GM18909 (cell line): ENCODE results near the gene RALGAPA2.
"Not testable (repeated sequence)": the region's sequence is repeated elsewhere in the genome, so short reads cannot be mapped to it uniquely, and the experiment has no call there.

Experiments
- ATAC-seq: cut with Tn5 transposase; IDR thresholded peaks from one replicate; pipeline ENCODE4 v1.9.1; 2021; ENCODE audit warnings: mild to moderate bottlenecking; ENCODE audit not compliant: unreplicated experiment, poor library complexity

RALGAPA2 gene

DNA sequence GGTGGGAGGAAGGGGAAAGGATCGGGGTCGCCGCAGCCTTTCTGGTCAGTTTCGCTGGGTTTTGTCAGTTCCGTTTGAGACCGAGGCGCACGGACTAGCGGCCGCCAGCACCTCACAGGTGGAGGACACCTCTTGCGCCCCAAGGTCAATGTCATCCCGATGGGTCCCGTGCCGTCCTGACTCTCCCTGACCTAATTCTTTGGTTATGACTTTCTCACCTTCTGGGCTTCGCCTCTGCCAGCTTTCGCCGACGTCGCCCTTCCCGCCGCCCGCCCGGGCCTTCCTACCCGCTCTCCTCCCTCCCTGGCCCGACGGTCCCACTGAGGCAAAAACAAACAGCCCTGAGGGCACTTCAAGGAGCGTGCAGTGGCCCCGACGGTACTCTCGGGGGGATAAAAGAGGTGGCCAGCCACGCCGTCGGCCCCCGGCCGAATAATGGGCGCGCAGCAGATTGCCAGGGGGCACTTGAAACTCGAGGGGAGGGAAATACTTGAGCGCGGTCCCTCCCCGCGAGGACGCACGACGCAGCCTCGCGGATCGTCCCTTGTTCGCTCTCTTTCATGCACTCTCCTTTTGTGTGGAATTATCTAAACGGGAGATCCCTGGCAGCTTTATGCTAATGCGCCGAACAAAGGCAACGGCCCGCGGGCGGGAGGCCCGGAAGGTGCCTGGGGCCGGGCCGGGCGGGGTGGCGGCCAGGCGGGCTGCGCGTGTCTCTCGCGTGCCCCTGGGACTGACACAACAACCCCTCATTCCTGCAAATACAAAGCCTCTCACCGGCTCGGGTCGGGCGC, 348.4 kb downstream of the RALGAPA2 start:
- ATAC-seq, result no peak

DNA sequence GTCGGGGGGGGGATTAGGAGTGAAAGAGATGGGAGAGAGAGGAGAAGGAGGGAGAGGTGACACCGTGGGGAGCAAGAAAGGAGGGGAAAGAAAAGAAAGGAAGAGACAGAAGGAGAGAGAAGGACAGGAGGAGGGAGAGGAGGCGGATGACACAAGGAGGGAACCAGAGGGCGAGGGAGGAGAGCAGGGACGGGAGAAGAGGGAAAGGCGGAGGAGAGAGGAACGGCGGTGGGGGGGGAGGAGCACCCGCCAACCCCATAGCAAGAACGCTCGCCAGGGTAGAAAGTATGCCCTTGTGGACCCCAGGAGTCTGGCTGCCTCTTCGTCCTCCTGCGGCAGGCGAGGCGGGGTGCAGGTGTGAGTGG, 349.0 kb downstream of the RALGAPA2 start:
- ATAC-seq, result no peak

DNA sequence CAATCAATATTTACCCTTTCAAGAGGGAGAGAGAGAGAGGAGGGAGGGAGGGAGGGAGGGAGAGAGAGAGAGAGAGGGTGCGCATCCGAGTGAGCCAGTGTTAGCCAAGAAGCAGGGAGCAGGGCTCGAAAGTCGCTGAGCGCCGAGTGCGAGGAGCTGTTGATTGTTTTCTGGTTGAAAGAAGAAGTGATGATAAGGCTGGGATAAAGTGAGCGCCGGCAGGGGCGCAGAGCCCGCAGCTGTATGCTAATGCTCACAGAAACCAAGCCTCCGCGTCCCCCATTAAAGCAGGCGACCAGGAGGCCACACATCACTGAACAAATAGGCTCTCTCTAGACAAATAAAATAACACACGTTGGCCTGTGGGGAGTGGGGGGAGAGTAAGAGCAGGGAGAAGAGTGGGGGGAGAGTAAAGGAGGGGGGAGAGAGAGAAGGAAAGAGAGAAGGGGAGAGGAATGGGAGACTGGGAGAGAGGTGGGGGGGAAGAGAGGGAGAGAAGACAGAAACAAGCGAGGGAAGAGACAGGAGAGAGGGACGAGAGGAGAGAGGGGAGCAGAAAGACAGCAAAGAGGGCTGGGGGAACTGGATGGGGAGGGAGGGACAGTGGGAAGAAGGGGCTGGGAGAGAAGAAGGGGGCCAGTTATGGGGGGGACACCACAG, 349.5 kb downstream of the RALGAPA2 start:
- no peak for ATAC-seq

DNA sequence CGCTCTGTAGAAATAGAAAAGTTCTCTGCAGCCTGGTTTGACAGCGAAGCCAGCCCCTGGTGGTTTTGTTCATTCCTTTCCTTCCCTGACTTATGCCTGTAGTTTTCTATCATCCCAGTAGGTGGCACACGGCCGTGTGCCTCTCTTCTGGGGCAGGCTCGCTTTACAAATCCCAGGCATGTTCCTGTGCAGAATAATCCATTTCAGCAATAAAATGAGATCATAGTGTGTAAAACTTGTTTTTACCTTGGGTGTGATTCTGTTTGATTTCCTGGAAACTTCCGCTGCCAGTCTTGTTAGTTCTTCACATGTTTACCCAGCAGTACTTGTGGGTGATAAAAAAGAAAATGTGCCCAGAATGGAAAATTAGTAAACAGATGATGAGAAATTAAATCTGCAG, 352.0 kb downstream of the RALGAPA2 start:
- ATAC-seq, result peak; percentile 45

DNA sequence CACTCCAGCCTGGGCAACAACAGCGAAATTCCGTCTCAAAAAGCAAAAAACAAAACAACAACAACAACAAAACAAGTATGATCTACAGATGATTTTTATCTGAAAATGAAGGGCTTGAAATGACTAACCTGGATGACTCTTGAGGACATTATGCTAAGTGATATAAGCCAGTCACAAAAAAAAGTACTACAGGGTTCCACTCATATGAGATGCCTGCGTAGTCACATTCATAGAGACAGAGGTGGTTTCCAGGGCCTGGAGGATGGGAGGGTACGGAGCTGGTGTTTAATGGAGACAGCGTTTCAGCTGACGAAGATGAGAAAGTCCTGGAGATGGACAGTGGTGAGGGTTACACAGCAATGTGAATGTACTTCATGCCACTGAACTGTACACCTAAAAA, 352.8 kb downstream of the RALGAPA2 start:
- no peak for ATAC-seq

DNA sequence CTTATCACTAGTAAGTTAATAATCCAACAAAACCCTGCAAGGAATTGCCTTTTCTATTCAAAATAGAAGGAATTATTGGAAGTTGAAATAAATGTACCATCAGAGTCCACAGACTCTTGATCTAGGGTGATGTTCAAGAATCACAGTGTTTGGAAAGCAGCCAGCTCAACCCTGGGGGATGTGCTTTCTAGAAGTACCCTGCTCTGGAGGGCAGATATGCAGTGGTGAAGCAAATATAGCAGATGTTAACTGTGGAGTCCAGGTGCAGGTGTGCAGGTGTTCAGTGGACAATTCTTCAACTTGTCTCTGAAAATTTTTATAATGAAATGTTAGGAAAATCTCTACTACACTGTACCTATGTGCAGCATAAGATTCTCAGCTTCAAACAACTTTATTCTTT, 353.6 kb downstream of the RALGAPA2 start:
- no peak for ATAC-seq

DNA sequence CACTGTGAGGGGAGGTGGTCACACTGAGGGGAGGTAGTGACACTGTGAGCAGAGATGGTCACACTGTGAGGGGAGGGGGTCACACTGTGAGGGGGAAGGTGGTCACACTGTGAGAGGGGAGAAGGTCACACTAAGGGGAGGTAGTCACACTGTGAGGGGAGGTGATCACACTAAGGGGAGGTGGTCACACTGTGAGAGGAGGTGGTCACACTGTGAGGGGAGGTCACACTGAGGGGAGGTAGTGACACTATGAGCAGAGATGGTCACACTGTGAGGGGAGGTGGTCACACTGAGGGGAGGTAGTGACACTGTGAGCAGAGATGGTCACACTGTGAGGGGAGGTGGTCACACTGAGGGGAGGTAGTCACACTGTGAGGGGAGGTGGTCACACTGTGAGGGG, 356.9 kb downstream of the RALGAPA2 start:
- not testable (repeated sequence) for ATAC-seq

DNA sequence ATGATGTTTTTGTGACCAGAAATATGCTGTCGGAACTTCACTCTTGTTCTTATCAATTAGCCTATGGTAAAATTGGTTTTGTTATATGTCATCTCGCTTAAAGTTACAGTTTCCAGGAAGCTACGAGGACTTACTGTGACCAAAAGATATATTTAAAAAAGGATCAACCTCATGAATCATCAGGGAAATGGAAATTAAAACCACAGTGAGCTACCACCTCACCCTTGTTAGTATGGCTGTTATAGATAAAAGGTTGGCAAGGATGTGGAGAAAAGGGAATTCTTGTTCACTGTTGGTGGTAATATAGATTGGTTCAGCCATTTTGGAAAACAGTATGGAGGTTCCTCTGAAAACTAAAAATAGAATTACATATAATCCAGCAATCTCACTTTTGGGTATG, 358.9 kb downstream of the RALGAPA2 start:
- ATAC-seq, result no peak

DNA sequence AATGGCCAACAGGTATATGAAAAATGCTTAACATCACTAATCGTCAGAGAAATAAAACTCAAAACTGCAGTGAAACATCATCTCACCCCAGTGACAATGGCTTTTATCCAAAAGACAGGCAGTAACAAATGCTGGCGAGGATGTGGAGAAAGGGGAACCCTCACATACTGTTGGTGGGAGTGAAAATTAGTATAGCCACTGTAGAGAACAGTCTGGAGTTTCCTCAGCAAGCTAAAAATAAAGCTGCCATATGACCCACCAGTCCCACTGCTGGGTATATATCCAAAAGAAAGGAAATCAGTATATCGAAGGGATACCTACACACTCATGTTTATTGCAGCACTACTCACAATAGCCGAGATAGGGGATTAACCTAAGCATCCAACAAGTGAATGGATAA, 368.0 kb downstream of the RALGAPA2 start:
- no peak for ATAC-seq

DNA sequence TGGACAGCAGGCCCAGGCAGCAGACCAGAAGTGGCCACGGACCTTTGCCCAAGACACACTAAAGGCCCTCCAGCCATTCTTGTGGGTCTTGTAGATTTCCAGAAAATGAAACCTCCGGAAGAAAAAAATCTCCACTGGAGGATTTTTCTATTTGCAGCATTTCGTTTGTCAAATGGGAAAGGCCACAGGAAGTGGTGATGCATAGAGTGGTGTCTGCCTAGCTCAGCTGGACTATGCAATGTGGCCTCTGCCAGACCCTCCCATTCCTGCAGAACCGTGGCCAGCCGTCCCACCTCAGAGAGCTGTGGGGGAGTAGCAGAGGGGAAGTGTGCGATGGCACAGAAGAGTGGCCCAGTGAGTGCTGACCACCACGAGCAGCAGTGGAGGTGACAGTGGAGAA, 368.5 kb downstream of the RALGAPA2 start:
- ATAC-seq, result no peak
